GM19035 (cell line): ENCODE data around the gene ERC1.

Source experiments
- ATAC-seq: cut with Tn5 transposase; IDR thresholded peaks from one replicate; pipeline ENCODE4 v1.9.1; 2021; ENCODE audit not compliant: unreplicated experiment

ERC1 gene

DNA sequence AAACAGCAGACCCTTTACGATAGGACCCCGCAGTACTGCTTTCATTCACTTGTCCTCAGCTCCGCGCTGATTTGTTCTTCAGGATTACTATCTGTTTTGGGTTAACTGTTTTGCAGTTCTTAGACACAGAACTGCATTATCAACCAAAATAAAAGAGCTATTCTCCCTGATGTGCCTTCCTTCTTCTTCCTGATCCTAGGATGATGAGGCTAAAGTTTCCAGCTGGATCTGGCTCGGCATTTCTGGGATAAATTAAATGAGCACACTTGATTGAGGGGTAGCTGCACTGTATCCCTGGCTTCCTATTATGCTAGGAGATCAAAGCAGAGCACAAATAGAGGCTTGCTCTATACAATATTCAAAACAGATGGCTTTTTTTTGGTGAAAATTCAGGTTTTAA lies 437.6 kb downstream of the ERC1 start:
- no peak for ATAC-seq

DNA sequence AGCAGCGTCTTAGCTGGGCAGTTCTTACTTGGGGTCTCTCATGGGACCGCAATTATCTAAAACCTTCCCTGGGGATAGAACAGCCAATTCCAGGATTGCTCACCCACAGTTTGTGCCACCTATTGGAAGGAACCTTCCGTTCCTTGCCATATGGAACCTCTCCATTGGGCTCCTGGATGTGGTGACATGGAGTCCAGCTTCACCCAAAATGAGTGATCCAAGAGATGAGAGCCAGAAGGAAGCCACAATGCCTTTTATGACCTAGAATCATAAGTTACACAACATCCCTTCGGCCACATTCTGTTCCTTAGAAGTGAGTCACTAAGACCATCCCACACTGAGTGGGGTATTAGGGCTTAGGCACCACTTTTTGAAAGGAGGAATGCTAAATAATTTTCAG lies 439.0 kb downstream of the ERC1 start:
- no peak for ATAC-seq

DNA sequence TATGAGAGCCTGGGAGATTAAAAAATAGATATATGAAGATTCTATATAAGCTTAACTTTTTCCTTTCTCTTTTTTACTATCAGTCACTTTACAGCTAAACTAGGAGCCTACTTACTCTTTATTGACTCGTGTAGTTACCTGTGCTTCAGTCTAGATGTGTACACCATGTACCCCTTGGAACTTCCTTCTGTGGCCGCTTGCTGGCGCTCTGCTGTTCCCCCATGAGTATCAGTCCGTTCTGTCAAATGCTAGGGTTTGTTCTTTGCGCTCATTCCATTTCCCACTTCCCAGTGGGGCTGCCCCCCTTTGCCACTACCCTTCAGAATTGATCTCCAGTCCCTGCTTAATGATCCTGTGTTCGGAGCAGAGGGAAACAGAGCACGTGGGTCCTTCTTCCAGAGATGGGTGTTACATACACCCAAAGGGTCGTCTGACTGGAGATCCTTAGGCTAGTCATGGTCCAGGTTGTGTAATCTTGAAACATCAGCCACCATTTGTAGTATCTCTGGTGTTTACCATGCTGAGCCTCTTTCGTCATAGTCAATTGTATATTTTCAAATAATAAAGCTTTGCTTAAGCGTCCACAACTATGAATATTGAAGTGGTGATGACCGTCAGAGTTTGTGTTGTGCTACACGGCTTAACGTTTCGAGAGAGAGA lies 443.4 kb downstream of the ERC1 start:
- ATAC-seq, result no peak

DNA sequence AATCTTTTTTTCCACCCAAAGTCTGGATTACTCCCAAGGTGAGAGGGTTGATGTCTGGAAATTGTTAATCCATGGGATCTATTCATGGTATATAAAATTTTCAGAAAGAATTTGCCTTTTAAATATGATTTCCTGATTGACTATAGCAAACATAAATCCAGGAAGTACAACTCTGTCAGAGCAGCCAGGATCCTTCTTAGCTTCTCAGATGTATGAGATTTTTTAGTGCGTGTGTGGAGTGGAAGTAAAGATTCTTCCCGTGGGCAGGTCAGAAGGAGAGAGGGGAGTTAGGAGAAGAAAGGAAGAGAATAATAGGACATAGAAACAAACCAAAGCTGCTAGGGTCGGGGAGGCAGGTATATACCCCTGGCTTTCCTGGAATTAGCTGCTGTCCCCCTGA lies 444.0 kb downstream of the ERC1 start:
- ATAC-seq, result no peak

DNA sequence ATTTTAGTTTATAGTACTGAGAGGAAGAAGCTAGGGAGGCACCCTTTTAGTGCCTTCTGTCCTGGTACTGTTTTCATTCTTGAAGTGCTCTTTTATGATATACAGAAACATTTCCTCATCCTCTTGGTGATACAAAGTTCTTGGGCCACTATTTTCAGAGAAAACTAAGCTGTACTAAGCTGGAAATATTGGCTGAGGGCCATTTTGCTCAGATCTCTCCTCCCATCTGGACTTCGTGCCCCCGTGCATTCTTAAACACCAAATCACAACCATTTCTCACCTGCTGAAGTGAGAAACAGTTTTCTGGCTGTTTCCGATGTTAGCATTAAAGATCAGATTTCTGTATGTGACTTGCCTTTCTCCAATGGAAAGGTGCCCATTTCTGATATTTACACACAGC lies 444.4 kb downstream of the ERC1 start:
- no peak for ATAC-seq

DNA sequence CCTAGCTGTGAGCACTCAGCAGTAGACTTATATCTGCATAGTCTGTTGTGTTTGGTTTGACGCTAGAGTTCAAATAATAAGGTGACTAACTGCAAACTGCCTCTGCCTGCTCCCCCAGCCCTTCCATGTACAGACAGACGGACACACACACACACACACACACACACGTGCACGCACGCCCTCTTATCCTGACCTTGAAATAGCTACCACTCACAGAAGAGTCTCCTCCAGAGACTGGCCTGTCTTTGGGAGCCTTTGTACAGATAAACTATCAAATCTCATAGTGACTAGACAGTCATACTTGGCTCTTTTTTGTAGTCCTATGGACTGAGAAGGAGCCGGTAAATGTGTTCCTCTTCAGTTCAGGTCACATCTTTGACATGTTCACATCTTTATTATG lies 445.0 kb downstream of the ERC1 start:
- no peak for ATAC-seq

DNA sequence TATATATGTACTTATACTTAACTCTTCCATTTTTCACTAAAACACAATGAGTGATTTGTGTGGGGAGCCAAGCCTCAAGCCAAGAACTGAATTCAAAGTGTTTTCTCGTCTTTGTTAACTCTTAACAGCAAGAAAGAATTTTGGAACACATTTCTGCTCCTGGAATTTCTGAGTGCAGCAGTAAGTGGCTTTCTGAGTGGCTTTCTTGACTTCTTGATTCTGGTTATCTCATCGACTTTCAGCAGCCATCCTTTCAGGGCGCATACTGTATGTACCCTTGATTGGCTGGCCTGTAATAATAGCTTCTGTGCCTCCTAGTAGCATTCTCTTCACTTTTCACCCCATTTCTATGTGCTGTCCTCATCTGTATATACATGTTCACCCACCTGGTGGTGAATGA lies 446.0 kb downstream of the ERC1 start:
- no peak for ATAC-seq

DNA sequence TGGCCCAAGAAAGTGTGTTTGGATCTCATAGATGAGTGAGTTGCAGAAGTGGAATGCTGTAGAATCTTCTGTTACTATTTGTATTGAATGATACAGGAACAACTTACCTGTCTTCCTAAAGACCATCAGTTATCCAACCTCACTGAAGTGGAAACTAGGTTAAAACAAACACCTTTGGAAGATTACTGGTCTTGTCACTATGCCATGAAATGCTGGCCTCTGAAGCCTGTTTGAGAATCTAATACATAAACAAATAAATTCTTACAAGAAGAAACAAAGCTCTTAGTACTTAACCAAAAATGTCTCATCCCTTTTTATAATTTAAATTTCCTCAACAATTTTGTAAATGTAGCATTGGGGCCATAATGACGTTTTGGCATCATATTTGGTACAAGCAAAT lies 448.2 kb downstream of the ERC1 start:
- ATAC-seq, result no peak

DNA sequence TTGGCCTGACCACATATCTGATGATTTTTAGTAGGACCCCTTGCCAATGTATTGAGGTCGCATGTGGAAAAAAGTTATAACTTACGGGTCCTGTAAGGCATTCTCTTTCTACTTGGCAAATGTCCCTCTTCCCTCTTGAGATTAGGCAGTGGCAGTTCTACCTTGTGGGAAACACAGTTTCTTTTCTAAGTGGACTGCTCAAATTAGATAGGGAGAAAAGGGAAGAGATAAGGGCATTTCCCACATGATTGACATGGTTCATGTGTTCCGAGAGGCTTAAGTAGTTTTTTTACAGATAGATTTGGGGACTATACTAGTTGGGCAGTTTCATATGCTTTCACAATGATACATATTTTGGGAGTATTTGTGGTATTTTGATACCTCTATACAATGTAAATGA lies 448.7 kb downstream of the ERC1 start:
- ATAC-seq, result no peak

DNA sequence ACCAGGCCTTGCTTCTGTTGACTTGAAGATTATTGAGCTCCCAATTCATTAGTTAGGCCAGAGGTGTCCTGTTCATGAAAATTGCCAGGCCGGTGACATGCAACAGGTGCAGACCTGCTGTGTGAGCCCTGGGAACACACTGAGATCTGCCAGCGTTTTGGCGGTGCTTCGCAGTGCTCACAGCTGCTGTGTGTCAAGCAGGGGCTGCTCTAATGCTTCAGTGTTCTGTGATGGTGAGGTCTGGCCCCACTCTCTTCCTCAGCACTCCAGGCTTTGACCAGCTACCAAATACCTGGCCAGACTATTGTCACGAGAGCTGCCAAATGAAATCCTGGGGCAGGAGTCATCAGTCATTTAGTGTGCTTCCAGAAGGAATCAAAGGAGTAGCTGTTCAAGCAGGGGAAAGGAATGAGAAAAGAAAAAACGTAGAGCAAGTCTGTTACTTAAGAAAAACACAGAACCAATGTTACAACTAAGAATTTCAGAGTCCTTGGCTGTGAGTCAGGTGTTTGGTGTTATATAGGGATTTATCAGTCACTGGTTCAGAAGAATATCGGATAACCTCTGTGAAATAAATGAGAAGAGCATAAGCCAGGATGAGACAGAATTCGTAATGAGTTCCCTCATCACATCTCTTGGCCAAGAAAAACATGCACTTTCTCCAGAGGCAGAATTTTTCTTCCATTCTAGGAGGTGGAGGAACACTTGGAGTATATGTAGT lies 452.6 kb downstream of the ERC1 start:
- no peak for ATAC-seq

DNA sequence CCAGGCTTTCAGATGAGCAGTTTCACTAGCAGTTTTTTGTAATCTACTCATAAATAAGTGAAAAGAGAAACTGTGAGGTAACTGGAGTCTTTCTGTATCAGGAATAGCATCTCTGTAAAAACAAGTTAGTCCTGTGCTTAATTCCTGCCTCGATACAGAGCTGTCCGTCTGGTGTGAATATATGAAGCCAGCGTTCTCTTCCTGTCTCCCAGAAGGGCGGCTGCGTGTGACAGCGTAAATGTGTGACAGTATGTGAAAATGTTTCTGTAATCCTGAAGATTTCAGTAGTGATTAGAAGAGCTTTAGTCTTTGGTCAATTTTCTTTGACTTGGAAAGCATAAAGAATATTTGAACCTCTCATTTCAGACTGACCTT lies 453.1 kb downstream of the ERC1 start:
- ATAC-seq, result no peak

DNA sequence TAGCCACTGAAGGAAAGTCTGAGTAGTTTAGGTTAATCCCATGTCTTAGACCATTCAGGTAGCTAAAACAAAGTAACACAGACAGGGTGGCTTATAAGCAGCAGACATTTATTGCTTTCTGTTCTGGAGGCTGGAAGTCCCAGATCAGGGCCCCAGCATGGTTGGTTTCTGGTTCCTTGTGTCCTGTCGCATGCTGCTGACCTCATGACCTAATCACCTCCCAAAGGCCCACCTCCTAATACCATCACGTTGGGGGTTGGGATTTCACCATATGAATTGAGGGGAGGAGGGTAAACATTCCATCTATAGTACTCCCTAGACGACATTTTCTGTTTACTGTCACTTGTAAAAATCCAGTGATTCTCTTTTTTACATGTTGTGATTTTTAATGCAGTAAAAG lies 454.8 kb downstream of the ERC1 start:
- no peak for ATAC-seq

DNA sequence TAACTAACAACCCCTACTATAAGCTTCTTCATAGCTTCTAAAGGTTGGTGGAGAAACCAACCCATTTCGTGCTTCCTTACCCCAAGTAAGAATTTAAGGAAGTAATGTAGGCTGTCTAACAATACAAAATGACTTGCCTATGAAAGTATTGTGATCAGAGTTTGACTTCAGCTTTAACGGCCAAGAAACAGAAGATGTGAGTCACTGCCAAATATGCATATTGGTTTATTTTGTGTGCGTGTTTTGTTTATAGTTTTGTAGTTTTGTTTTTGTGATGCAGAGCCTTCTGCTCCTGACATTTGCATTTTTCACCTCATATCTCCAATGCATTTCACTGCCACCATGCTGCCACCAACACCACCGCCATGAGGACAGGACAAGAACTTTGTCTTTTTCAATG lies 457.3 kb downstream of the ERC1 start:
- ATAC-seq, result no peak

DNA sequence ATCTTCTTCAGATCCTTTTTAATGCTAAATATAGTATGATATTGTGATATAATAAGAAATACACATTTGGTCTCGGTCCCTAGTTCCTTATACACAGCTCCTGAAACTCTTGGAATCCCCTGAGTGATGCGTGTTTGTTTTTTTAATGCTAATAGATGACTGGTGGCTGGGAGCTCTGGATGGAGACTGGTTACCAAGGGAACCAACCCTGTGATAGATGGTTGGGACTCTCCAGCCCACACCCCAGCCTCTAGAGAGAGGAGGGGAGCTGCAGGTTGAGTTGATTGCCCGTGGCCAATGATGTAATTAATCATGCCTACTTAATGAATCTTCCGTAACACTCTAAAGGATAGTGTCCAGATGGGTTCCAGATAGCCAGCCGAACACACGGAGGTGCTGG lies 462.8 kb downstream of the ERC1 start:
- no peak for ATAC-seq

DNA sequence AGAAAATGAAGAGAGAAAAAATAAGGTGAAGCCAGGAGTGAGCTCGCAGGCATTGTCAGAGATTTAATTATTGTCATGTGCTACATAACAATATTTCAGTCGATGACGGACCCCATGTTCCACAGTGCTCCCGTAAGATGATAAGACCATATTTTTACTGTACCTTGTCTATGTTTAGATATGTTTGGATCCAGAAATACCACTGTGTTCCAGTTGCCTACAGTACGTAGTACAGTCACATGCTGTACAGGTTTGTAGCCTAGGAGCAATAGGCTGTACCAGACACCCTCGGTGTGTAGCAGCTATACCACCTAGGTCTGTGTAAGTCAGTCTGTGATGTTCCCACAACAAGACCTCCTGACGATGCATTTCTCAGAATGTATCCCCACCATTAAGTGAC lies 465.9 kb downstream of the ERC1 start:
- ATAC-seq, result no peak

DNA sequence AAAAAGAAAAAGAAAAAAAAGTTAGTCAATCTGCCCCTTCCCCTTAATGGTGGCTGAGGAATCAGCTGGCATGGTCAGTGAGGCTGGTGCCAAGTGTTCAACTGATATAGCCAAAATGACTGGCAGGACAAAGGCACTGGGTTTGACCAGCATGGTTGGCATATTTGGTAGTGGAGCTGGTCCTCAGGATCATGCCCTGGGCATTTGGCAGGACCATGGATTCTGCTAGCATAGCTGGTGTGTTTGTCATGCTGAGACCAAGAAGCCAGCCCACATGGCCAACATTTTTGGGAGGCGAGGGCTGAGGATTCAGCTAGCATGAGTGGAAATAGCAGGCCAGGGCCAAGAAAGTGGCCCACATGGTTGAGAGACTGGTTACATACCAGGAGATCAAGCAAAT lies 466.9 kb downstream of the ERC1 start:
- no peak for ATAC-seq

DNA sequence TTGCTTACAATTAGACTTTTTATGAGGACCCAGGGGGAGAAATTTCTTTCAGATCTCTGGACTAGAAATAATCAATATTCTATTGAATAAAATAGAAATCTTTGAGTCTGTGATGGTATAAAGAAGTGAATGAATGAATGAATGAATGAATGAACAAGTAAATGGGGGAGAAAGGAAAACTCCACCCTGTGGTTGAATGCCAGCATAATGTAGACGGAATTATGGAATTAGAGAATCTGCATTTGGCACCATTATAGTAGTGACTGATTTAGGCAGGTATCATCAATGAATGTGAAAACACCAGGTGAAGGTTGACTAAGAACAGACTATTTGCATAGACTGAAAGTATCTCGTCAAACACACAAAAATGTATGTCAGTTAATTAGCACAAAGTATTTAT lies 468.3 kb downstream of the ERC1 start:
- no peak for ATAC-seq

DNA sequence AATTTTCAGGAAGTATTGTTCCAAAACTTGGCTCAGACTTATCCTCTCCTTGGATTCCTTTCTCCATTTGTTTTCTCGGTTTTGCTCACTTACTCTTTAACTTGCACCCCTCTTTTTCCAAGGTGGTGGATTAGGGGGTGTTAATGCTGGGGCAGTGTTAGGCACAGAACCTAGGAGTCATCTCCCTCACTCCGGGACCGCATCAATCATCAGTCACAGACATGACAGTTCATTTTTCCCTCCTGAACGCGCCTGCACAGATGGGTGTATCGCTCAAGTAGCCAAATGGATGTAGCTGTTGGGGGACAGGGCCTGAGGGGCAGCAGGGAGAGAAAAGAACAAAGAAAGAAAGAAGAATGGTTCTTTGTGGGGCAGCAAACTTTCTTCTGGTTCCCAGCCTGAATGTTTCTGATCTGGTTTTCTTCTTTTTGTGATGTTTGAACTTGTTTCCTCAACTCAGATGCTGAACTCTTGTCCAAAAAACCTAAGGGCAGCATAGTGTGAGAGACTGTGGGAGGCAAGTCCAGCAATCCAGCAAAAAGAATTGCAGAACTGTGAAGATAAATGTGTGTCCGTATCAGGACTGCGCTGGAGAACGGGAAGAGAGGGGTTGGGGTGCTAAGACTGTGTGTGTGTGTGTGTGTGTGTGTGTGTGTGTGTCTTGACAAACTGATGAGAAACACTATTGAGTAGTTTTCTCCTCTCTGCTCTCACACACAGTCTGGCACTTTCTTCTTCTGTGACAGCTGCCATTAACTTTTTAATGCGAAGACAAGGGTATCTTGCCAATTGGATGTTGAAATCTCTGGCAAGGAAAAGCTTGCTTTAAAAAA lies 472.3 kb downstream of the ERC1 start:
- no peak for ATAC-seq

DNA sequence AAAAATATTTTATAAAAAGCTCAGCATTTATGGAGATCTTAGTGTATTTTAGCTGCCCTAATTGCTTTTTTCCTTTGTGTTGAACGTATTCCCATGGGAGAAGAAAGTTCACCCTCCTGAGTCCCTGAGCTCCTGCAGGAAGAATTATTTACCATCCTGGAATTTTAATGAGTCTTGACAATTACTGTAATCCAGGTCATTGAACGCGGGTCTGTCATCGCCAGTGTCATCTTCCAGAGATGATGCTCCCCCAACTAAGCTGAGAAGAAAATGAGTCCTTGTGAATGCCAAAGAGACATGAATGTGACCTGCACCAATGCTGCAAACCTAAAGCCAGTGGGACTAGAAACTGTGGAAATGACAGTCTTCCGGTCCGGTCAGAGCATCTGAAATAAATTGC lies 473.9 kb downstream of the ERC1 start:
- ATAC-seq, result no peak

DNA sequence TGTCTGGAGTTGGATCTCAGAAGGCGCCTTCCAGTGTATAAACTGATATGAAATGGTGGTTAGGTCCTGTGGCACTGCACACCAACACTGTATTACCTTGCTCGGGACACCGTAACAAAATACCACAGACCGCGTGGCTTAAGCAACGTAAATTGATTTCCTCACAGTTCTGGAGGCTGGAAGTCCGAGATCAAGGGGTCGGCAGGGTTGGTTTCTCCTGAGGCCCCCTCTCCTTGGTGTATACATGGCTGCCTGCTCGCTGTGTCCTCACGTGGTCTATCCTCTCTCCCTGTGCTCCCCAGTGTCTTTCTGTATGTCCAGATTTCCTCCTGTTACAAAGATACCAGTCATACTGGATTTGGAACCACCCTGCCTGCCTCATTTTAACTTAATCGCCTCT lies 475.0 kb downstream of the ERC1 start:
- no peak for ATAC-seq

DNA sequence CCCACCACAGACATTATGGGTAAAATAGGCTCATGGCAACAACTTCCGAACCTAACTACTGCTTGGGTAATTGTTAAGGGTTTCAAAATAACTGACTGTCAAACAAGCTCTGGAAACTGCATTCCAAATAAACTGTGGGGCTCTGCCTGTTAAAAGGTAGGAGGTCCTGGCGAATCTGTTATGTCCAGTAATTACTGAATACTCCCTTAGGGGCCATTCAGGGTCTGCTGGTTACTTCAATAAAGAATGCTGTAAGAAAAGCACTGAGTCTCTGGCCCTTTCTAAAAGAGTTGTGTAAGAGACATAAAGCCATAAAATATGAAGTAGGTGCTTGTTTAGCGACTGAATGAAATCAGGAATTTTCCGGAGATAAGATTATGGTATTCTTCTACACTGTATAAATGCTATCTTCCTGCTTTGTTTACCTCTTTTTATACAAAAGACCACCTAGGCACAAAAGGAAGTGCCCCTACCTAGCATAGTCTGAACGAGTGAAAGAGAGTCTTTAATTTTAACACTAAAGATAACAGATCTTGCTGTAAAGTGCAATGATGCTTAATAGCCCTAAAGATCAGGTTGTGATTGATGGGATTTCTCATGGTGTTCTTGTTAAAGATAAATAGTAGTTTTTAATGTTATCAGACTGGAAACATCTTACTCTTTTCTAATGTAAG lies 475.6 kb downstream of the ERC1 start:
- ATAC-seq, result no peak

DNA sequence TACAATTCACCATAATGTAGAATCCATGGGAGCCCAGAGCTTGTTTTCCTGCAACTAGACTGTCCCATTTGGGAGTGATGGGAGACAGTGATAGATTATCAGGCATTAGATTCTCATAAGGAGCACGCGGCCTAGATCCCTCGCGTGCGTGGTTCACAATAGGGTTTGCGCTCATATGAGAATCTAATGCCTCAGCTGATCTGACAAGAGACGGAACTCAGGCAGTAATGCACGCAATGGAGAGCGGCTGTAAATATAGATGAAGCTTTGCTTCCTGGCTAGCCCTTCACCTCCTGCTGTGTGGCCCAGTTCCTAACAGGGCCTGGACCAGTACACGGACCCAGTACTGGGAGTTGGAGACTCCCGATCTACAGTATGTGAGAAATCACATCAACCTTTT lies 476.7 kb downstream of the ERC1 start:
- no peak for ATAC-seq
